Activated CD8-positive, alpha-beta memory T cell treated with anti-CD3 and anti-CD28 coated beads, Interleukin-2, amount 50 U/mL, for 1 hour (primary cell): Measurements from ENCODE around the gene EML1.

Source experiments
- DNase-seq: peaks from one replicate; pipeline ENCODE4 v3.0.0-alpha.2; 2020; ENCODE audit errors: extremely low read depth

EML1 gene, protein sequence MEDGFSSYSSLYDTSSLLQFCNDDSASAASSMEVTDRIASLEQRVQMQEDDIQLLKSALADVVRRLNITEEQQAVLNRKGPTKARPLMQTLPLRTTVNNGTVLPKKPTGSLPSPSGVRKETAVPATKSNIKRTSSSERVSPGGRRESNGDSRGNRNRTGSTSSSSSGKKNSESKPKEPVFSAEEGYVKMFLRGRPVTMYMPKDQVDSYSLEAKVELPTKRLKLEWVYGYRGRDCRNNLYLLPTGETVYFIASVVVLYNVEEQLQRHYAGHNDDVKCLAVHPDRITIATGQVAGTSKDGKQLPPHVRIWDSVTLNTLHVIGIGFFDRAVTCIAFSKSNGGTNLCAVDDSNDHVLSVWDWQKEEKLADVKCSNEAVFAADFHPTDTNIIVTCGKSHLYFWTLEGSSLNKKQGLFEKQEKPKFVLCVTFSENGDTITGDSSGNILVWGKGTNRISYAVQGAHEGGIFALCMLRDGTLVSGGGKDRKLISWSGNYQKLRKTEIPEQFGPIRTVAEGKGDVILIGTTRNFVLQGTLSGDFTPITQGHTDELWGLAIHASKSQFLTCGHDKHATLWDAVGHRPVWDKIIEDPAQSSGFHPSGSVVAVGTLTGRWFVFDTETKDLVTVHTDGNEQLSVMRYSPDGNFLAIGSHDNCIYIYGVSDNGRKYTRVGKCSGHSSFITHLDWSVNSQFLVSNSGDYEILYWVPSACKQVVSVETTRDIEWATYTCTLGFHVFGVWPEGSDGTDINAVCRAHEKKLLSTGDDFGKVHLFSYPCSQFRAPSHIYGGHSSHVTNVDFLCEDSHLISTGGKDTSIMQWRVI

DNA sequence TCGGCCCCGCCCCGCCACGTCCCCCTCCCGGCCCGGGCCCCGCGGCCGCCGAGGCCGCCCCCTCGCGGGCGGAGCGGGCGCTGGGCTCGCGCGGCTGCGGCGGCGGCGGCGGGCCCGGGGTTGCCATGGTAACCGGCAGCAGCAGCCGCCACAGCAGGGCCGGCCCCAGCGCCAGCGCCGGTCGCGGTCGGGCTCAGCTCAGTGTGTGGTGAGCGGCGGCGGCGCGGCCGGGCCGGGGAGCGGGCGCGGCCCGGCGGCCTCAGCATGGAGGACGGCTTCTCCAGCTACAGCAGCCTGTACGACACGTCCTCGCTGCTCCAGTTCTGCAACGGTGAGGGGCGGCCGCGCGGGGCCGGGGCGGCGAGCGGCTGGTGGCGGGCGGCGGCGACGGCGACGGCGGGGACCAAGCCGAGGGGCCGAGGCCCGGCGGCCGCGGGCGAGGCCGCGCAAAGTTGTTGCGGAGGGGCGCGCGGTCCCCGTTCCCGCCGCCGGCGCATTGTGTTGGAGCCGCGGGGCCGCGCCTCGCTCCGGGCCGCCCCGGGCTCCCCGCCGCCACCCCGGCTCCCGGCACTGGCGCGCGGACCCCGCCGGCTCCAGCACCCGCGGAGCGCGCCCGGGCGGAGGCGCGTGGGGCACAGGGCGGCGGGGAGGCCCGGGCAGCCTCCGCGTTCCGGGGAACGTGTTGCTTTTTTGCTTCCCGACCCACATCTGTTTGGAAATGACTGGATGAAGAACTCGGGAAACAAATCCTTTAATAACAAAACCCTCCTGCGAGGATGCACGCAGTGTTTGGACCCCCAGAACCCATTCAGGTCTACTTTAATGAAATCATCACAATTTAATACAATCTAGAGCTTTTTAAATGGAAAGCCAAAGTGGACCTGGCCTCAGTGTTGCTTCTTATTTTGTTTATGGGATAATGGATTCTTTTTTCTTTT, at the start of gene EML1:
TSS of gene EML1 (plus strand) at position 201 of the 938 bp plus-strand sequence. CDS start at position 265, 64 bp downstream.
- DNase-seq, result peak; percentile 16

DNA sequence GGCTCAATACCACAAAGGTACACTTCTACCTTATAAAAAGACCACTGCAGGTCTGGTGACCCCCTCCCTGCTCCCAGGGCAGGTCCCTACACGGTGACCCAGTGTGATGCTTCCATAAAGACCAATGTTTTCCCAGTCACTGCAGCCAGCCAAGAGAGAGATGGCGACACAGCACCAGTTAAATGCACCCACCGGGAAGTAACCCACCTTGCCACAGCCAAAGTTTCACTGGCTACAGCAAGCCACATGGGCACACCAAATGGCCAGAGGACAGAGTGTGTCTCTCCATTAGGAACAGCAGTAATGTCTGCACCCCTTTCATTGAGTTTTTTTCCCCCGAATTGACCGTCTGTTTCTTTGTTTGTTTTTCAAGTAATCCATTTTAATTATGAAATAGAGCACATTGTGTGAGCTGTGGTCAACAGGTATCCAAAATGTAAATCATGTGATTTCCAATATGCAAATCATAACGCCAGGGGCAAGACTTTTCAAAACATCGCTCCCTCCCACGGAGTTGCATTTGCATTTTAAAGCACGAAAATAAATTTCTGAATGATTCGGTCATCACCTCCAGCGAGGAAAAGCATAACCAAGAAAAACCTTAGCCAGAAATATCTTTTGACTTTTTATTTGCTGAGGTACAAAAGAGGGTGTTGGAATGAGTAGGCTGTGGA, 48.9 kb upstream of the EML1 start:
- no peak for DNase-seq

DNA sequence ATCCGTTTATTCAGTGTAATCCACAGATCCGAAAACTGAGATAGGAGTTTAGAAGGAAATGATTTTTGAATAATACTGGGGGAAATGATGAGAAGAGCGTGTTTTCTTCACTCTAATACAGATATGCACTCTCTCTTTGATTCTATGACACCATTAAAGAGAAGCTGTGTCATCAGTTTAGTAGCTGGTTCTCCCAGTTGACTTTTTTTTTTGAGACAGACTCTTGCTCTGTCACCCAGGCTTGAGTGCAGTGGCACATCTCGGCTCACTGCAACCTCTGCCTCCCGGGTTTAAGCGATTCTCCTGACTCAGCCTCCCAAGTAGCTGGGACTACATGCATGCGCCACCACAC, 48.4 kb upstream of the EML1 start:
- DNase-seq, result no peak

DNA sequence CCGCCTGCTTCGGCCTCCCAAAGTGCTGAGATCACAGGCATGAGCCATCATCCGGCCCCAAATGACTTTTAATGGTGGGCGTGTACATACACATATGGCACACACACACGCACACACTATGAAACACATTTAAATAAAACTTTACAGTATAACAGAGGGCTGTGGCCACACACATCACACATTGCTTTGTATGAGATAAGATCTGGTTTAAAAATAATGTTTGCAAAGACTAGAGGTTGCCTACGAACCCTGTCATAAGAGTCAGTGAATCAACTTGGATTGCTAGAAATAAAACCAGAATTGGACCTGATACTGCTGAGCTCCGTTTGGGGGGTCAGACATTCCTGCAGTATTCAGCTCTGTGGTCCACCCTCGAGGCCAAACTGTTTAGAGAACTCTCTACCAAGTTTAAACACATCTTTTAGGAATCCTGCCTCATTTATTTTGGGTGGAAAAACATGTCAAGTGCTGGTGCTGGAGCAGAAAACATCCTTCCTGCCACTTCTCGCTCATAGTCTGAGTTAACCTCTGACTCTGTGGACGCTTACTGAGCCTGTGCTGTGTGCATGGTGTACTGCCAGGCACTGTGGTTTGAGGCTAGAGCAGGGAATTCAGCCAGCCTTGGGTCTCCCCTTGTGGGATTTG, 47.8 kb upstream of the EML1 start:
- DNase-seq, result no peak

DNA sequence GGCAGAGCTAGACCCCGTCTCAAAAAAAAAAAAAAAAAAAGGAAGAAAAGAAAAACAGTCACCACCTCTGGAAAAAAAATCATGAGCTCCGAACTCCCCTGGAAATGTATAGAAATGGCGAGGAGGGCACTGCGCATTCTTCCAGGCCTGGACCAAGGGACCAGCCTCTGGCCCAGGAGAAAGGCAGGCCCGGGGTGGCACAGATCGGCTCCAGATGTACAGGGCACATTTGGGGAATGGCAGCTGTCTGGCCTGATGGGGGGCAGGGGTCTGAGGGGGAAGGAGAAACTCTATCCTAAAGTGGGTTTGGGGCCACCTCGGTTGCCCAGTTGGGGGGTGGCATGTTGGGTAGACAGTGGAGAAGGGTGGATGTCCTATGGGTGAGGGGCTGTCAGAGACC, 46.0 kb upstream of the EML1 start:
- no peak for DNase-seq

DNA sequence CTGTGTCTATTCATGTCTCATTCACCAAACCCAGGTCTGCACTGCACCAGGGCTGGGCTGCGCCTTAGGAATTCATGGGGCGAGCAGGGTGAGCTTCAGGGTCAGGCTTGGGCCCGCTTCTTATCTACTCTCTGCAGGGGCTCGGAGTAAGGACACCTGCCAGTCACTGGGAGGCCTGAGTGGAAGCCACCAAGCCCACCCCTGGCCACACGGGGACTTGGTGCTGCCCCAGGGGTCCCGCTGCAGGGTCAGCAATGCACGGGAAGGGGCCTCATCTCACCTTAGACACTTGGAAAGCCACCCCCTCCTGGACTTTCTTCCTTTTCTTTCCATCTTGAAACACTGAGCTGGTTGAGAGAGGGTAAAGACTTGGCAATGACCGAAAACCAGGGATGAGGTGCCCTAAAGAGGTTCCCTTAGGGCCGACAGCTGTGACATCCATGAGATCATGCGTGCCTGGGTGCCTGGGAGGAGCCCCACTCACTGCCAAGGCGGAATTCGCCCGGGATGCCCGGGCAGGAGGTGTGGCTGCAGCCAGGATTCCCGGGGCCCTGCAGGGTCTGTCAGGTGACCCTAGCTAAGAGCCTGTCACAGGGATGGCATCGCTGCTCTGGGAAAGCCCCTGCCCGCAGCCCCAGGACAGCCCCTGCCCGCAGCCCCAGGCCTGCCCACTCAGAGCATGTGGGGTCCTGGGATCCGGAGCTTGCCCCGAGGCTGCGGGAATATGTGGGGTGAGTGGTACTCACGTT, 45.5 kb upstream of the EML1 start:
- DNase-seq, result no peak

DNA sequence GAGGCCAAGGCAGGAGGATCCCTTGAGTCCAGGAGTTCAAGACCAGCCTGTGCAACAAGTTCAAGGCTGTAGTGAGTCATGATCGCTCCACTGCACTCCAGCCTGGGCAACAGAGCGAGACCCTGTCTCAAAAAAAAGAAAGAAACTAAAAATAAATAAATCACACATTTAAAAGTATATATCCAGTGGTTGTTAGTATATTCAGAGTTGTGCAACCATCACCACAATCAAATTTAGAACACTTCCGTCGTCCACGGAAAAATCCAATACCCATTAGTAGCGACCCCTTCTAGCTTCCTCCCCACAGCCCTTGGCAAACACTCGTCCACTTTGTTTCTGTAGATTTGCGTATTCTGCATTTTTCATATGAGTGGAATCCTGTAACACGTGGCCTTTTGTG, 44.7 kb upstream of the EML1 start:
- DNase-seq, result no peak

DNA sequence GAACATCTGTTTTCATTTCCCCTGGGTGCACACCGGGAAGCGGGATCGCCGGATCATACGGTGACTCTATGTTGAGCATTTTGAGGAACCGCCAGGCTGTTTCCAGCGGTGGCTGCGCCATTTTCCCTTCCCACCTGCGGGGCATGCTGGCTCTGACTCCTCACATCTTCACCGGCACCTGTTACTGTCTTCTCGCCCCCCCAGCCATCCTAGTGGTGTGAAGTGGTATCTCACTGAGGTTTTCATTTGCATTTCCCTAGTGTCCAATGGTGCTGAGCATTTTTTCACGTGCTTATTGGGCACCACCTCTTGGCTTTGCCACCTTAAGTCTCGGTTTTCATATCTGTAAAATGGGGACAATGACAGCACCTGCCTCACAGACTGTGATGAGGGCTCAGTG, 44.1 kb upstream of the EML1 start:
- DNase-seq, result no peak

DNA sequence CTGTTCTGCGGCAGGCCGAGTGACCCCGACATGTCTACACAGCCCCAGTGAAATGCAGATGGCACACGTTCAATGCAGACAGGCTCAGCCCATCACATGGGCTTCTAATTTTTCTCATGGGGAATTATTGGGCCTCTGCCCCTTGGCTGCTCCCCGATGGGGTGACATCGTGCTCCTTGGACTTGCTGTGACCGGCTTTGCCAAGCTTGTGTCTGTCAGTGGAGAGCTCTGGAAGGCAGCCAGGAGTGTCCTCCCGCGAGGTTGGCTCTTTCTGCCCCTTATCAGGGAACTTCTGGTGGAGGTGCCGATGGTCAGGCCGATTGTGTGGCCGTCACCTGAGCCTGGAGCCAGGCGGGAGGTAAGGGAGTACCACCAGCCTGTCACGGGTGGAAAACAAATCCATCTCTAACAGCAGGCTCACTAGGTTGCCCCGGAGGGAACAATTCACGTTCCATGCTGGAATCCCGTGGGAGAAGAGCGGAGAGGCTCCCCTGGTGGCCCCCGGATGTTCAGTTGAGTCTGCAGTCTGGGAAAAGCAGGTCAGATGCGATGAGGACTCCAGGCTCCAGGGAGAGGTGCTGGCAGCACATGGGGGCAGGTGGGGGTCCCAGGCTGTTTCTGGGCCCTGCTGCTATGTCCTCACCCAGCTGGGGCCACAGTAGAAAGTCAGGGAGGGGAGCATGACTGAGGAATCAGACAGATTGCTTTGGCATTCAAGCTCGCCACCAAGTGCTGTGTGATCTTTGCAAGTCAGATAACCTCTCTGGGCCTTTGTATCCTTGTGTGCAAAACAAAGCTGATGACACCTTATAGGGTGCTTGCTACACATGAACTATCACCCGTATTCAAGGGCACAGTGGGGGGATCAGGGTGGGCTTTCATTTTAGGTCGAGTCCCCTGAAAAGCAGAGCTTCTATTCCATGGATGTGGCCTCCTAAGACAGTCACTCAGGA, 43.2 kb upstream of the EML1 start:
- DNase-seq, result no peak

DNA sequence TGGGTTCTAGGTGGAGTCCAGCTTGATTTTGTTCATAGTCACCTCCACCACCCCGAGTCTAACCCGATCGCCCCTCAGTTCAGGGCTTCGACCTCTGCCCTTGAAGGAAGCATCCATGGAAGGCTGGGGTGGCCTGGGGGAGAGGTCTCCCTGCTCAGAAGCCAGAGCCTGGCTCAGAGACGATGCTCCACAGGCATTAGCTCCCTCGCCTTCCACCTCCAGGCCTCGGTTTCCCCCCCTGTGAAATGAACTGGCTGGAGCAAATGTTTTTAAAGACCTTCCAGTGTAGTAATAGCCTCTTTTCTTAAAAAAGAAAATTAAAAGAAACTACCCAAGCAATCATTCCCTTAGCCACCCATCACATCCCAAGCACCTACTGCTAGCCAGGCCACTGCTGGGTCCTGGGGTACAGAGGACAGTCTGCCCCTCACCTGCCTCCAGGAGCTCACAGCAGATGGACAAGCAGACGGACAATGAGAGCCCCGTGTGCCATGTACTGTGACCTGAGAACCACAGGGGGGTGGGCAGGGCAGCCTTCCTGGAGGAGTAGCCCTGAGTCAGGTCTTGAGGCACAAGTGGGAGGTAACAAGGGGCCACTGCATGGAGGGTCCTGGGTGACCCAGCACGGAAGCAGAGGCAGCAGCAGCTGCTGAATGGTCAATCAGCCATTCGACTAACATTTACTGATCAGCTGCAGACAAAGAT, 42.3 kb upstream of the EML1 start:
- no peak for DNase-seq

DNA sequence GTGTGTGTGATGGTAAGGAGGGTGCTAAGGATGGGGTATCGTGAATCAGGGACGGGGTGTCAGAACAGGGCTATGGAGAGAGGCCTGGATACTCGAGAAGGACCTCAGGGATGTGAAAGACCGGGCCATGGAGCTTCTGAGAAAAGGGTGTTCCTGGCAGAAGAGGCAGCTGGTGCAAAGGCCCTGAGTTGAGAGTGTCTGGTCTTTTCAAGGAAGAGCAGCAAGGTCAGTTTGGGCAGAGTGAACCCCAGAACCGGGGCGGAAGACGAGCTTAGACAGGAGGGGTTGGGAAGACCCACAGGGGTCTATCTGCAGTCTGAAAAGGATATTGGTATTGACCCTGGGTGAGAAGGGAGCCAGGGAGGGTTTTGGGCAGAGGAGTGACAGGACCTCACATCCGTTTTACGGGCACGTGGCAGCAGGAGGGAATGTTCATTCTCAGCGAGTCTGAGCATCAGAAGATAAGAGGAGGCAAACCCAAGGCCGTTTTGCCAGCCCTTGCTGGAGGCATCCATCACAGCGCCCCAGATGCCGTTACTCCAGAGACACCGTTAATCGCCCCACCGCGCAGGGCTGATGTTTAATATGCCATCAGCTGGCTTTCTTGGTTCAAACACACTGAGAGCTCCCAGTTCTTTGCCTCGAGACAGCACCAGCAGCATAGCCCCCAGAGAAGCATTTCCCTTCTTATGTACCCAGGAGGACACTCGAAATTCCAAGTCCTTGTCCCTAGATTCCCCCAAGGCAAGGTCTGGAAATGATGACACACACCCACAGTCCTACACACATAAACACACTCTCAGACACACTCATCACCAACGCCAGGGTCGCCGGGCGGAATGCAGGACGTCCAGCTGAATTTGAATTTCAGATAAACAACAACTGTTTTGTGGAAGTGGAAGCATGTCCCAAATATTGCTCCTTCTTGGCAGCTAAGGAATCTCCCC, 41.4 kb upstream of the EML1 start:
- DNase-seq, result no peak

DNA sequence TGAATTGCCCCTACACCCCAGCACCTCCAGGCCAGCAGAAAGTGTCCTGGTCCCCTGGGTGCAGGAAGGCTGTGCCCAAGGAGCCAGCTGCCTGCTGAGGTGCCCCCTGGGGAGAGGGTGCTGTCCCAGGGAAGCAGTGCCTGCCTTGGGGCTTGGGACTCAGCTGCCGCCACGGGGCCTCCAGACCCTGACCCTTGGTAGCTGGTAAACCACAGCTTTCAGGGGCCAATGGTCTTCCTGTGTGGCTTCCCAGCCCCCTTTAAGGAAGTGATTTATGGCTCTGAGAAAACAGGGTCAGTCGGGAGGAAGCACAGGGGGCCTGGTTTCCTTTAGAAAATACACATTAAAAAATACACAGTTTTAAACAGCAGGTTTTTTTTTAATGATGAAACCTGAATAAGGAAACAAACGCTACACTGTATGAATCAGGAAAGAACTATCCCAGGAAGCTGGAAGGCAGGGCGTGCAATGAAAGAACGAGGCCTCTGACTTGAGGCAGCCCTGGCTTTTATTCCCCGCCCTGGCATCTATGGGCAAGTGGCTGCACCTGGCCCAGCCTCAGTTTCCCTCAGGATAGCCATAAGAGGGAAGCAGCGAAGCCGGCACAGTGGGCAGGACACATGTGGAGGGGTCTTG, 40.6 kb upstream of the EML1 start:
- DNase-seq, result no peak

DNA sequence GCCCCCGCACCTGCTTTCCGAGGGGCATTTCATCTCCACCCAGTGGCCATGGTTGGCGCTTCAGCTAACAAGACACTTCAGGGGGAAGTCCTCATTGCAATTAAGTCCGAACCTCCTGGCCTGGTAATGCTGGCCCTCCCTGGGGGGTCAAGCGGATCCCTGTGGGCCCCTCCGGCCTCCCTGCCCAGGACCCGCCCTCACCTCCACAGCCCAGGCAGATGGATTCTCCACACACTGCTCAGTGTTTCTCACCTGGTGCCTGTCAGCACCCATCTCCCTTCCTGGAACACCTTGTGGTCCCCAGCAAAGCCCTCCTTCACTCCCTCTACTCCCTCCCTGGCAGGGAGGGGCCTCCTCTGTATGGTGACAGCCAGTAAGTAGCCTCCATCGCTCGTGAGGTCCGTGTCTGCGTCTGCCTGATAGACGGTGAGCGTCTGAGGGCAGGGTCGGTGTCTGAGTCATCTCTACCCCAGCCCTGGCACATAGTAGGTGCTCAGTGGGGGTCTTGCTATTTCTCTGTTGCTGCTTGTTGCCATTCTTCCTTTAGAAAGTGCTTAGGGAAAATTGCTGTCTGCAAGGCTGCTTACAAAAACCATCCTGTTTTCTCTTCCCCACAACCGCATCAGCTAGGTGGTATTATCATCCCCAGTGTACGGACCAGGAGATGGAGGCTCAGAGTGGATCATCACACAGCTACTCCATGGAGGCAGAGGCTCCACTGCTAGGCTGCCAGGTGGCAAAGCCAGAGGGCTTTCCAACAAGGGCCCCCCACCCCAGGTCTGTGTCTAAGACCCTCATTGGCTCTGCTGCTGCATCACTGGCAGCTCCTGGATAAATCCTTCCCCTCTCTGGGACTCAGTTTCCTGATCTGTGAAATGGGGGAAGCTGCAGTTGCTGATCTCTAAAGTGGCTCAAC, 39.7 kb upstream of the EML1 start:
- DNase-seq, result no peak

DNA sequence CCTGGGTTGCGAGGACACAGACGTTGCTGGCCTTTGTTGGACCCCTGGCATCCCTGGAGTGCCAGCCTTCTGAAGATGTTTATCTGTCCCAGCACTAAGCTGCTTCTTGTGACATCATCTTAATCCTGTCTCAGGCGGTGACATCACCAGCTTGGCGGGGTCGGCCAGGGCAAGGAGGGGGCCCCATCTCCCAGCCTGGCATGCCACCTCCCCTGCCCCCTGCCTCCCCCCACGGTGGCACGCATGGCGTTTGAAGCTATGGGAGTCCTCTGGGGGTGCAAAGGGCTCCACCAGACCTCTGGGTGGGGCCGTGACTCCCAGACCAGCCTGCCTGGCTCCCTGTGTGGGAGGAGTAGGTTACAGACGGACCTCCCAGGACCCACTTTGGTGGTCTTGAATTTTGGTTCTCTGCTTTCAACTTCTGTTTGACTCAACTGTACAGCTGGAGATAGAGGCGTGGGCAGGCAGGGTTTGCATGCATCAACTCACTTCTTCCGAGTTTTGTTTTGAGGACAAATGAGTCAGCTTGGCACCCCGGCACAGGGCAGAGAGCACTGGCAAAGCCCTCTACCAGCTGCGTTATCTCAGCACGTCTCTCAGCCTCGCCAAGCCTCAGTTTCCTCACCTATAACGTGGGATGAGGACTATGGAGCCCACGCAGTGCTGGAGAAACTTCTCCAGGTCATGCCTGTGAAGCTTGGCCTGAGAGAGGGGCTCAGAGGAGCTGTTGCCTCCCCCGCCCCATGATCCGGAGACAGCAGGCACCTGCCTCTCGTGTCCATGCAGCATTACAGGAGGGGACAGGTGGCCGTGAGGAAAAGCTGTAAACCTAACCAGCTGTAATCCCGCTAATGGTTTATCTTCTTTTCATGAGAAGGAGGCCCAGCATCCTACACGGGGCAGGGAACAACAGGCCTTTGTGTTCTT, 38.8 kb upstream of the EML1 start:
- DNase-seq, result no peak

DNA sequence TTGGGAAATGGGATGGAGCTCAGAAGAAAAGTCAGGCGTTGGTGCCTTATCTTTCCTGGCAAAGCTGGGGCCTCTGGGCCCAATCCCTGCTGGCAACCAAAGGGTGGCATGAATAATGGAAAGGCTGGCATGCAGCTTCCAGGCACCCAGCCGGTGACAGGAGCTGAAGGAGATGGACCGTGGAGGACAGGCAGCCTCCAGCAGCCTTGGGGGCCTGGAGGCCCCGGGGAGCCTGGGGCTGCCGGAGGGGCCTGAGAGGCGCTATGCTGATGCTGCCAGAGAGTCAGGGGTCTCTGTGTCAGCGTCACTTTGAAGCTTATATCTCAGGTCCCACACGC, 38.2 kb upstream of the EML1 start:
- DNase-seq, result no peak
